Loucy (cell line): ENCODE measurements around the gene FOXP1.

Experiments used
- CTCF ChIP-seq: fragments of 200-600 bp; sonication (generic); conservative IDR thresholded peaks from 2 replicates; pipeline ENCODE4 v1.5.1; 2014; ENCODE audit warnings: mild to moderate bottlenecking, antibody characterized with exemption, low read length
- EZH2phosphoT487 ChIP-seq: fragments of 200-600 bp; IDR thresholded peaks from 2 replicates; pipeline ENCODE4 v1.6.1; 2018; ENCODE audit warnings: antibody characterized with exemption, mild to moderate bottlenecking, moderate library complexity, borderline replicate concordance

- no peak for TF ChIP-seq CTCF
- no peak for TF ChIP-seq EZH2phosphoT487
Measured at GRCh38 chr3:71053495-71053894, 530.0 kb downstream of the FOXP1 start.
